ENCODE results near the gene SPOUT1.
A peak's percentile ranks its signal among the peaks of the same experiment; 100 is the strongest.

The SPOUT1 gene

DNA sequence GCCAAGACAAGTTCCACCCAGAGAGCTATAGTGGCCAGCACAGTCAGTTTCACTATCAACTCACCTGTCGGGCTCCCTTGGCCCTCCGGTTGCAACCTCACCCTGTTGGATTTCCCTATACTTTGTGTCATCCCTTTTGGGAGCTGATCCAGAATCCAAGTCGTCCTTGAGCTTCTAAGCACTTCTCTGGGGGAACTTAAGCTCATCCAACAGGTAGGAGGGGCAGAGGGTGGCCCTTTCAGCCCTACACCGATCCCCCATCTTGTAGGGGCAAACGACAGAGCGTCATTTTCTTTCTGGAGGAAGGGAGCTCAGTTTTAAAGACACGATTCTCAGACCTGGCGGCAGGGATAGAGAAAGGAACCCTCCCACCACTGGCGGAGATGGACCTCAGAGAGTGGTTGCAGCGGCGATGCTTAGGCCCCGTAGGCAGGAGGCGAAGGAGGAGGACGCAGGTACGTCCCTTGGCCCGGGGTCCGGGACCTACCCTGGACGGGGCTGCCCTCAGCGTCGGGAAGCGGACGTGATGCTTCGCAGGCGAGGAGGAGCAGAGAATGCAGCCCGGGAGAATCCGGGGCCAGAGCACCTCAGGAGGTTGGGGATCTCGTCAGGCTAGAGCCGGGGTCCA is 58.4 kb downstream of the SPOUT1 start:
- H3K9ac ChIP-seq (ENCODE audit: low read length in 2 of 2): peak overlapping the region; percentile 96
- peak overlapping the region; percentile 88 for H3K27ac ChIP-seq (ENCODE audit: low read length)
- no peaks in the 10 kb centered on the region for H3K27me3 ChIP-seq (ENCODE audit: control insufficient read depth in 1 of 2, insufficient read depth in 2 of 2, low read length in 2 of 2)
- no peaks in the 10 kb centered on the region for H3K9me3 ChIP-seq (ENCODE audit: control insufficient read depth in 2 of 2, low read length in 2 of 2)
- H3K4me3 ChIP-seq (ENCODE audit: low read length in 2 of 2): peak overlapping the region; percentile 98 to 99
- peaks cover 0 to 7% of the 10 kb centered on the region in 2 donors for H3K36me3 ChIP-seq (ENCODE audit: control insufficient read depth in 2 of 2, insufficient read depth in 2 of 2, low read length in 2 of 2)
- H3K4me1 ChIP-seq (ENCODE audit: control insufficient read depth, insufficient read depth, low read length): peaks cover 21% of the 10 kb centered on the region

DNA sequence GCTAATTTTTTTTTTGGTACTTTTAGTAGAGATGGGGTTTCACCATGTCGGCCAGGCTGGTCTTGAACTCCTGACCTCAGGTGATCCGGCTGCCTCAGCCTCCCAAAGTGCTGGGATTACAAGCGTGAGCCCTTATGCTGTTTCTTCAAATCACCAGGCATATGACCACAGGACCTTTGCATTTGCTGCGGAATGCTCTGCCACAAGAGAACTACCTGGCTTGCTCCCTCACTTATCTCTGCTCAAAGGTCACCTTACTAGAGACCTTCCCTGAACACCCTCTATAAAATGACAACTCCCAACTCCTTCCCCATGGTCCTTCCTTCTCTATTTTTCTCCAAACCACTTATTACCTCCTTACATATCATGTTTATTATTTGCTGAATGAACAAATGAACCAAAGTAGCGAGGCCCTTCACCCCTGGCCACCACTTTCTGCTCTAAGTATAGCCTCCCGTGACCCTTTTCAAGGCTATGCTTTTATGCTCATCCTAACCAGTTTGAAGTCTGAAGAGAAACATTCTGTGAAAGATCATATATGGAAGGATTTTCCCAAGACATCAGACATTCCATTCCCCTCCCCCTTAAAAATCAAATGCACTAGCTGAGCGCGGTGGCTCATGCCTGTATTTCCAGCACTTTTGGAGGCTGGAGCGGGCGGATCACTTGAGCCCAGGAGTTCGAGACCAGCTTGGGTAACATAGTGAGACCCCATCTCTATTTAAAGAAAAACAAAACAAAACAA is 59.1 kb downstream of the SPOUT1 start:
- H3K9me3 ChIP-seq (ENCODE audit: control insufficient read depth in 2 of 2, low read length in 2 of 2): no peaks in the 10 kb centered on the region

More for the DNA sequence above, 59.1 kb downstream of the SPOUT1 start:
- peaks cover 0 to 7% of the 10 kb centered on the region in 2 donors for H3K36me3 ChIP-seq (ENCODE audit: control insufficient read depth in 2 of 2, insufficient read depth in 2 of 2, low read length in 2 of 2)
- H3K9ac ChIP-seq (ENCODE audit: low read length in 2 of 2): peak overlapping the region; percentile 96
- H3K27me3 ChIP-seq (ENCODE audit: control insufficient read depth in 1 of 2, insufficient read depth in 2 of 2, low read length in 2 of 2): no peaks in the 10 kb centered on the region
- H3K4me1 ChIP-seq (ENCODE audit: control insufficient read depth, insufficient read depth, low read length): peaks cover 21% of the 10 kb centered on the region
- H3K27ac ChIP-seq (ENCODE audit: low read length): peak overlapping the region; percentile 88
- H3K4me3 ChIP-seq (ENCODE audit: low read length in 2 of 2): peak overlapping the region; percentile 98 to 99
